Natural killer cell (primary cell): ENCODE measurements around the gene GRM8. TPM values are rescaled to one million over a fixed set of nuclear protein-coding genes. Genes with fewer than 3 reads are reported as not detected.

Experiments
- ATAC-seq, 3 donors: fragments of 150-1000 bp in 2 of 3; fragments of 200-7000 bp in 1 of 3; cut with Tn5 transposase; 1 replicate in 1 of 3; 2 replicates in 2 of 3; pipeline ENCODE4 v1.10.0; 2021; ENCODE audit warnings: mild to moderate bottlenecking in 2 of 3, moderate library complexity in 2 of 3
- DNase-seq, 2 donors: peaks; one replicate each; pipeline versions ENCODE4 v3.0.0 to v3.0.0-alpha.2; 2013 to 2021; ENCODE audit warnings: mixed read lengths in 1 of 2
- H3K27ac ChIP-seq: one replicate; pipeline ENCODE4 v1.5.1; 2013; ENCODE audit warnings: mild to moderate bottlenecking, low read length
- H3K27me3 ChIP-seq: one replicate; pipeline ENCODE4 v1.6.1; 2013; ENCODE audit warnings: low read length; ENCODE audit not compliant: control insufficient read depth, insufficient read depth
- H3K36me3 ChIP-seq: one replicate; pipeline ENCODE4 v1.6.1; 2013; ENCODE audit warnings: low read length; ENCODE audit not compliant: control insufficient read depth, insufficient read depth
- H3K4me1 ChIP-seq: one replicate; pipeline ENCODE4 v1.6.1; 2013; ENCODE audit warnings: low read length; ENCODE audit not compliant: control insufficient read depth, insufficient read depth
- H3K4me3 ChIP-seq: one replicate; pipeline ENCODE4 v1.5.1; 2013; ENCODE audit warnings: low read length
- H3K9me3 ChIP-seq: one replicate; pipeline ENCODE4 v1.6.1; 2013; ENCODE audit warnings: low read length; ENCODE audit not compliant: control insufficient read depth, insufficient read depth
- H3K27ac Mint-ChIP-seq, 2 donors: one replicate each; pipeline ENCODE4 v1.8.0; 2022; ENCODE audit warnings: mild to moderate bottlenecking in 2 of 2, mixed read lengths in 2 of 2, moderate library complexity in 1 of 2
- H3K27me3 Mint-ChIP-seq, 2 donors: one replicate each; pipeline ENCODE4 v1.8.0; 2022; ENCODE audit warnings: low read depth in 2 of 2, mixed read lengths in 2 of 2
- H3K36me3 Mint-ChIP-seq: one replicate; pipeline ENCODE4 v1.8.0; 2022; ENCODE audit warnings: mixed read lengths
- H3K4me1 Mint-ChIP-seq, 2 donors: one replicate each; pipeline ENCODE4 v1.8.0; 2022; ENCODE audit warnings: mixed read lengths in 2 of 2
- H3K4me3 Mint-ChIP-seq: one replicate; pipeline ENCODE4 v1.8.0; 2022; ENCODE audit warnings: mild to moderate bottlenecking, moderate library complexity, mixed read lengths
- H3K9me3 Mint-ChIP-seq, 2 donors: one replicate each; pipeline ENCODE4 v1.8.0; 2022; ENCODE audit warnings: mixed read lengths in 2 of 2
- WGBS: methylation state at CpG from one replicate; pipeline ENCODE4 v1.1.7; 2013; ENCODE audit warnings: missing lambda C conversion rate; ENCODE audit not compliant: insufficient coverage; 5-methylcytosine and 5-hydroxymethylcytosine counted together
- intact Hi-C: fragments of 100-400 bp; cut with micrococcal nuclease; formaldehyde crosslinking; loops from one replicate; pipeline ENCODE4 v1.14.2; 2022
- total RNA-seq, 4 donors: library from RNA; stranded (reverse); fragments of 120-200 nt in 1 of 4; gene quantifications; one replicate each; pipeline versions ENCODE4 v1.2.3 to v1.2.4, GENCODE V29; 2013 to 2022
- TF ChIP-seq, protein P1 (sequence below): fragments of 200-600 bp; IDR thresholded peaks from one replicate; pipeline ENCODE4 v1.8.0; 2022; ENCODE audit warnings: antibody characterized with exemption

Gene GRM8
- total RNA-seq, 3 donors from 2014 or later (not counting 1 experiment from before 2014, with no cell fraction given) = not detected

DNA sequence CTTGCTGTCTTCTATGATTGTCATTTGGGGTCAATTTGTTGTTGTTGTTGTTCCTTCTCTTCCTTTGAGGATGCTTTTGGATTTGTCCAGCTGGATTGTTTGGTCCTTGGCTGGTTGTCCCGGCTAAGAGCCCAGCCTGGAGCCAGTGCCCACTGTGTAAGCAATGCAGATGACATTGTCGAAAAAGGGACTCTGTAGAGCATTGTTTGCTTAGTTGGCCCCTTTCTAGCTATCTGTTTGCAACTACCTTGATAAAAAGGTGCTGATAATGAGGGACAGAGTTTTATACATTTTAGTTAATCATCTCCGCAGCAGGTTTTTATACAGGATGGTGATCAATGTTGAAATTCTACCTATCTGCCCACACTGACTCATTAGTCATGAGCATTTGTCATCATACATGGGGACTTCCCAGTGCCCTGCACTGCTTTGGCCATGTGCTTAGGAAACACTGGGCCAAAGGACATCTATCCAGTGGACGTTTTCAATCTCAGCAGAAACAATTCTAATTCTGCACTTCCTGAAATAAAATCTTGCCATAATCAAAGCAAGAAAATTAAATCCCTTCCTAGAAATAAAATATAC, 311.9 kb downstream of the GRM8 start:
- TF ChIP-seq, protein P1, sequence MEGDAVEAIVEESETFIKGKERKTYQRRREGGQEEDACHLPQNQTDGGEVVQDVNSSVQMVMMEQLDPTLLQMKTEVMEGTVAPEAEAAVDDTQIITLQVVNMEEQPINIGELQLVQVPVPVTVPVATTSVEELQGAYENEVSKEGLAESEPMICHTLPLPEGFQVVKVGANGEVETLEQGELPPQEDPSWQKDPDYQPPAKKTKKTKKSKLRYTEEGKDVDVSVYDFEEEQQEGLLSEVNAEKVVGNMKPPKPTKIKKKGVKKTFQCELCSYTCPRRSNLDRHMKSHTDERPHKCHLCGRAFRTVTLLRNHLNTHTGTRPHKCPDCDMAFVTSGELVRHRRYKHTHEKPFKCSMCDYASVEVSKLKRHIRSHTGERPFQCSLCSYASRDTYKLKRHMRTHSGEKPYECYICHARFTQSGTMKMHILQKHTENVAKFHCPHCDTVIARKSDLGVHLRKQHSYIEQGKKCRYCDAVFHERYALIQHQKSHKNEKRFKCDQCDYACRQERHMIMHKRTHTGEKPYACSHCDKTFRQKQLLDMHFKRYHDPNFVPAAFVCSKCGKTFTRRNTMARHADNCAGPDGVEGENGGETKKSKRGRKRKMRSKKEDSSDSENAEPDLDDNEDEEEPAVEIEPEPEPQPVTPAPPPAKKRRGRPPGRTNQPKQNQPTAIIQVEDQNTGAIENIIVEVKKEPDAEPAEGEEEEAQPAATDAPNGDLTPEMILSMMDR = no peak
- 86% methylated on average over 4 of the region's 4 CpGs for WGBS
- Mint-ChIP-seq H3K27me3 (no peaks in the 10 kb centered on the region), H3K4me1 (no peaks in the 10 kb centered on the region), H3K9me3 (no peaks in the 10 kb centered on the region), H3K4me3 (no peak overlapping the region), H3K36me3 (no peaks in the 10 kb centered on the region), H3K27ac (no peak overlapping the region)
- no peaks in the 10 kb centered on the region for H3K4me1 ChIP-seq
- H3K36me3 ChIP-seq = no peaks in the 10 kb centered on the region
- H3K9me3 ChIP-seq = no peaks in the 10 kb centered on the region
- ATAC-seq (no peak), DNase-seq (no peak)
- no peak overlapping the region for H3K27ac ChIP-seq
- no peaks in the 10 kb centered on the region for H3K27me3 ChIP-seq
- H3K4me3 ChIP-seq = no peak overlapping the region
- intact Hi-C loops = no loop called here

DNA sequence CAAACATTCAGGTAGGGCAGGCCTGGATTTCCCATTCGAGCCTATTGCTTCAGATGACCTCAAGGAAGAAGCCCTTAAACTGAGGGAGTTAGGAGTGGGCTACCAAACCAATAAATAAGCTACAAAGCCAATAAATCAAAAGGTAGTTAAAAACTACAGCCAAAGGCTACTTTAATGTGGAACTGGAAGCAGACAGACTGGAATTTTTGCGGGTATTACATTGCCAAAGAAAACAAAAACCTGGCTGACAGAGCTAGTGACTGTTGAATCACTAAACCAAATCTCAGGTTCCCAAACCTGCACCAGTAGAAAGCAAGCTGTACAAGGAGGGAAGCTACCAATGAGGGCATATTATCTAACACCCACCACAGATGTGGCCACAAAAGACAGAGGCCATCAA, 315.6 kb downstream of the GRM8 start:
- Histone ChIP-seq H3K9me3 (no peaks in the 10 kb centered on the region), H3K27ac (no peak overlapping the region), H3K4me1 (no peaks in the 10 kb centered on the region), H3K4me3 (no peak overlapping the region), H3K27me3 (no peaks in the 10 kb centered on the region), H3K36me3 (no peaks in the 10 kb centered on the region)
- ATAC-seq (no peak), DNase-seq (no peak)
- Mint-ChIP-seq H3K27ac (no peak overlapping the region), H3K27me3 (no peaks in the 10 kb centered on the region), H3K9me3 (peaks cover 0 to 2% of the 10 kb centered on the region in 2 donors), H3K36me3 (no peaks in the 10 kb centered on the region), H3K4me1 (no peaks in the 10 kb centered on the region), H3K4me3 (no peak overlapping the region)
- intact Hi-C loops = no loop called here
- TF ChIP-seq, protein P1 = no peak
- WGBS = 93% methylated on average over 1 of the region's 2 CpGs

DNA sequence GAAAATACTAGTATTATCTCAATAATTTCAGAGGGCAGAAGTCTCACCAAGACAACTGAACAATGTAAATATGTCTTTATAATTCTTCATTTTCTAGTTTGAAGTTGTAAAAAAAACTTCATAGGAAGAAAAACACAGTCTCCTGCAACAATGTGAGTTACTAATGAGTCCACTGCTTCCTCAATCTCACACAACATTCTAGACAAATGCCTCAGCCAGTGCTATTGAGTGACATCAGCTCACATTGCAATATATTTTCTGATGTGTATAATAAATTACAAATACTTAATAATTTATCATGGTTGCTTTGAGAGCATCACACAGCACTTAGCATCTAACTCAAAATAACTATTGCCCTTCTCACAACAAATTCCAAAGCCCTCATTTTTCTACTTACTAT, 321.2 kb downstream of the GRM8 start:
- Mint-ChIP-seq H3K9me3 (peaks cover 2 to 4% of the 10 kb centered on the region in 2 donors), H3K36me3 (no peaks in the 10 kb centered on the region), H3K4me3 (no peak overlapping the region), H3K4me1 (no peaks in the 10 kb centered on the region), H3K27me3 (no peaks in the 10 kb centered on the region), H3K27ac (no peak overlapping the region)
- no peak overlapping the region for H3K4me3 ChIP-seq
- ATAC-seq = no peak
- DNase-seq = no peak
- intact Hi-C loops = no loop called here
- H3K27ac ChIP-seq = no peak overlapping the region
- no peaks in the 10 kb centered on the region for H3K9me3 ChIP-seq
- H3K4me1 ChIP-seq = no peaks in the 10 kb centered on the region
- TF ChIP-seq, protein P1 = no peak
- no peaks in the 10 kb centered on the region for H3K36me3 ChIP-seq
- H3K27me3 ChIP-seq = no peaks in the 10 kb centered on the region

DNA sequence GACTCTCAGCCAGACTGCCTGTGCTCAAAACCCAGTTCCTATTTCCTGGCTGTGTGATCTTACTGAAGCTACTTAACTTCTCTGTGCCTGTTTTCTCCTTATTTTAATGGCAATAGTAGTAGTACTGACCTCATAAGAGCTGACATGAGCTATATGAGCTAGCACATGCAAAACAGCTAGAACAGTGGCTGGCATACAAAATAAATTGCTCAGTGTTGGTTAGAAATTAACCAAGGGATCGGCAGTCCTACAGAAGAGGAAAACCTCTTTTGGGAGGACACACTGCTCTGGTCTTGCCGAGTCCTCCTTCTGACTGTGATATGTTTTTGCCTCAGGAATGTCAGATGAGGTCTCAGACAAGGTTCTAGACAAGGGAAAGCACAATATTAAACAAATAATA, 322.6 kb downstream of the GRM8 start:
- 90% methylated on average over 2 of the region's 2 CpGs for WGBS
- intact Hi-C loops = no loop called here

More for the DNA sequence above, 322.6 kb downstream of the GRM8 start:
- no peaks in the 10 kb centered on the region for H3K4me1 ChIP-seq
- Mint-ChIP-seq H3K4me3 (no peak overlapping the region), H3K36me3 (no peaks in the 10 kb centered on the region), H3K4me1 (no peaks in the 10 kb centered on the region), H3K27me3 (no peaks in the 10 kb centered on the region), H3K9me3 (peaks cover 2 to 4% of the 10 kb centered on the region in 2 donors), H3K27ac (no peak overlapping the region)
- no peaks in the 10 kb centered on the region for H3K36me3 ChIP-seq
- H3K9me3 ChIP-seq = no peaks in the 10 kb centered on the region
- TF ChIP-seq, protein P1 = no peak
- H3K4me3 ChIP-seq = no peak overlapping the region
- ATAC-seq (no peak), DNase-seq (no peak)
- no peak overlapping the region for H3K27ac ChIP-seq
- no peaks in the 10 kb centered on the region for H3K27me3 ChIP-seq
